Esophagus squamous epithelium (tissue), 5 donors: ENCODE results near the gene PRODH2. TPM values are rescaled to one million over a fixed set of nuclear protein-coding genes. Genes with fewer than 3 reads are reported as not detected.

Source experiments
- DNase-seq: peaks from one replicate; lab custom pipeline; 2025; lab: John Stamatoyannopoulos, UW
- H3K27ac ChIP-seq, 4 donors: fragments of 200-600 bp; sonication (generic); one replicate each; pipeline ENCODE4 v1.5.1; 2016 to 2019; ENCODE audit warnings: mild to moderate bottlenecking in 1 of 4
- H3K27me3 ChIP-seq, 4 donors: fragments of 200-600 bp; sonication (generic); 1 replicate in 3 of 4; 2 replicates in 1 of 4; pipeline versions ENCODE4 v1.5.1 to v1.6.0; 2017 to 2021; ENCODE audit warnings: antibody characterized with exemption in 1 of 4
- H3K36me3 ChIP-seq, 3 donors: fragments of 200-600 bp; sonication (generic); one replicate each; pipeline ENCODE4 v1.5.1; 2016 to 2019
- H3K4me1 ChIP-seq, 3 donors: fragments of 200-600 bp; sonication (generic); one replicate each; pipeline ENCODE4 v1.5.1; 2017 to 2019
- H3K4me3 ChIP-seq, 4 donors: fragments of 200-600 bp; sonication (generic); 1 replicate in 3 of 4; 2 replicates in 1 of 4; pipeline ENCODE4 v1.5.1; 2016 to 2019; ENCODE audit warnings: mild to moderate bottlenecking in 2 of 4, moderate library complexity in 1 of 4
- H3K9me3 ChIP-seq, 3 donors: fragments of 200-600 bp; sonication (generic); one replicate each; pipeline ENCODE4 v1.5.1; 2016 to 2019
- CTCF ChIP-seq, 6 experiments: fragments of 450-650 bp in 4 of 6; fragments of 200-600 bp in 2 of 6; sonication (generic) in 2 of 6; IDR thresholded peaks; one replicate each; pipeline ENCODE4 v1.5.1; 2016 to 2019; ENCODE audit warnings: antibody characterized with exemption in 6 of 6, mild to moderate bottlenecking in 4 of 6, moderate library complexity in 4 of 6
- POLR2A ChIP-seq, 4 donors: fragments of 450-650 bp; IDR thresholded peaks; one replicate each; pipeline ENCODE4 v1.6.1; 2017; ENCODE audit warnings: antibody characterized with exemption in 4 of 4, mild to moderate bottlenecking in 4 of 4, moderate library complexity in 3 of 4
- WGBS, 2 donors: methylation state at CpG; one replicate each; pipeline ENCODE4 v1.1.5; 2018; 5-methylcytosine and 5-hydroxymethylcytosine counted together
- intact Hi-C: fragments of 100-400 bp; cut with DNase I; formaldehyde crosslinking; loops from one replicate; pipeline ENCODE4 v1.15.0; 2022
- total RNA-seq, 4 donors: library from RNA; depleted of rRNA; stranded (reverse); fragments of >200 nt; gene quantifications; one replicate each; pipeline ENCODE4 v1.1.0, GENCODE V29; 2016
- donor health status: DM: yes; HTN: yes; CAD: no.

The PRODH2 gene
- total RNA-seq, 4 donors from 2014 or later = not detected

- Histone ChIP-seq H3K27ac (no peak overlapping the region), H3K27me3 (no peaks in the 10 kb centered on the region)
- TF ChIP-seq POLR2A (IDR thresholded peaks at IDR 0.05) = no peak
- no peak for TF ChIP-seq CTCF (IDR thresholded peaks at IDR 0.05)
Observed at GRCh38 chr19:35759697-35760096, 52.9 kb downstream of the PRODH2 start.

GRCh38 chr19:35757749-35758608, 54.7 kb downstream of the PRODH2 start, which contains the start of gene PROSER3:
Gene PROSER3, plus strand, starts transcription at chr19:35758176. Its CDS starts 40 bp downstream, at chr19:35758216.
- Histone ChIP-seq H3K27ac (peak within 1 kb of the TSS; percentile 93 to 98 (median 96)), H3K4me1 (peaks cover 32 to 53% (median 37%) of the 10 kb centered on the region in 3 donors), H3K4me3 (peak within 1 kb of the TSS; percentile 69 to 94 (median 91)), H3K27me3 (no peaks in the 10 kb centered on the region), H3K36me3 (peaks cover 2 to 47% (median 15%) of the 10 kb centered on the region in 3 donors), H3K9me3 (no peaks in the 10 kb centered on the region)
- WGBS, 2 donors = 1 to 2% methylated on average over 16 to 26 of the region's 53 CpGs
- DNase-seq = peak; percentile 97
- TF ChIP-seq CTCF (IDR thresholded peaks at IDR 0.05) (peak in 1 of 6 experiments; percentile 7), POLR2A (IDR thresholded peaks at IDR 0.05) (peak in 3 of 4 donors; percentile 60 to 75 (median 71))
- intact Hi-C loops = no loop called here

More at GRCh38 chr19:35759697-35760096, 52.9 kb downstream of the PRODH2 start:
- Histone ChIP-seq H3K36me3 (peaks cover 0 to 47% (median 0%) of the 10 kb centered on the region in 3 donors), H3K4me3 (no peak overlapping the region), H3K4me1 (peaks cover 32 to 47% (median 37%) of the 10 kb centered on the region in 3 donors), H3K9me3 (no peaks in the 10 kb centered on the region)
- intact Hi-C loops = loop anchor here (10.0 kb wide), 1 partner anchor 175 kb away; the partner anchor contains the start of gene LRFN3
- DNase-seq = no peak
- no CpG with 5 or more reads among the region's 2 CpGs for WGBS, 2 donors

- Histone ChIP-seq H3K9me3 (no peaks in the 10 kb centered on the region), H3K27me3 (no peaks in the 10 kb centered on the region), H3K4me3 (peak overlapping the region; percentile 69 to 94 (median 91)), H3K27ac (peak overlapping the region; percentile 93 to 98 (median 96)), H3K36me3 (peaks cover 8 to 48% (median 21%) of the 10 kb centered on the region in 3 donors), H3K4me1 (peaks cover 32 to 53% (median 37%) of the 10 kb centered on the region in 3 donors)
- no peak for DNase-seq
- intact Hi-C loops = no loop called here
- no peak for TF ChIP-seq POLR2A (IDR thresholded peaks at IDR 0.05)
- WGBS, 2 donors = 5 to 20% methylated on average over 1 to 16 of the region's 19 CpGs
Observed at GRCh38 chr19:35757231-35757748, 55.4 kb downstream of the PRODH2 start.

GRCh38 chr19:35756377-35757230, 56.0 kb downstream of the PRODH2 start, which contains the start of gene HSPB6:
Gene HSPB6, minus strand, starts transcription at chr19:35757029. Its CDS starts 21 bp downstream, at chr19:35757008.
- Histone ChIP-seq H3K4me1 (peaks cover 32 to 53% (median 37%) of the 10 kb centered on the region in 3 donors), H3K4me3 (peak within 1 kb of the TSS; percentile 69 to 94 (median 91)), H3K9me3 (no peaks in the 10 kb centered on the region), H3K27ac (peak within 1 kb of the TSS; percentile 93 to 98 (median 96)), H3K27me3 (no peaks in the 10 kb centered on the region), H3K36me3 (peaks cover 8 to 48% (median 21%) of the 10 kb centered on the region in 3 donors)
- intact Hi-C loops = no loop called here
- 19 to 41% methylated on average over 11 to 13 of the region's 52 CpGs for WGBS, 2 donors
- no peak for TF ChIP-seq CTCF (IDR thresholded peaks at IDR 0.05)
- peak in 2 of 4 donors; percentile 34 to 71 for TF ChIP-seq POLR2A (IDR thresholded peaks at IDR 0.05)
- no peak for DNase-seq
